ENCODE measurements around the gene NAALAD2.

GRCh38 chr11:90178751-90179150 is 44.3 kb downstream of the NAALAD2 start:
- TF ChIP-seq CBX5 (IDR thresholded peaks at IDR 0.05; ENCODE audit: low read depth, low read length) (no peak), POLR2A (IDR thresholded peaks at IDR 0.05; ENCODE audit: control extremely low read depth in 1 of 2, low read depth in 2 of 2, low read length in 2 of 2) (no peak), NRF1 (IDR thresholded peaks at IDR 0.05; ENCODE audit: low read depth, low read length) (no peak), ZNF274 (IDR thresholded peaks at IDR 0.05; ENCODE audit: borderline replicate concordance, extremely low read depth, low read length) (no peak), KDM1A (IDR thresholded peaks at IDR 0.05; ENCODE audit: borderline replicate concordance, low read length) (no peak), CTCF (IDR thresholded peaks at IDR 0.05; ENCODE audit: control extremely low read depth in 1 of 3, insufficient read depth in 1 of 3, low read depth in 1 of 3, low read length in 3 of 3) (no peak), POLR2AphosphoS5 (IDR thresholded peaks at IDR 0.05; ENCODE audit: low read depth, low read length) (no peak), MAX (IDR thresholded peaks at IDR 0.05) (no peak), SIX5 (IDR thresholded peaks at IDR 0.05; ENCODE audit: low read depth, low read length) (no peak), HDAC6 (IDR thresholded peaks at IDR 0.05; ENCODE audit: low read depth, low read length) (no peak), TAF1 (IDR thresholded peaks at IDR 0.05; ENCODE audit: low read depth, low read length) (no peak), CREB1 (IDR thresholded peaks at IDR 0.05) (no peak), CHD1 (IDR thresholded peaks at IDR 0.05; ENCODE audit: low read depth, low read length) (no peak), EGR1 (IDR thresholded peaks at IDR 0.05; ENCODE audit: borderline replicate concordance, low read depth, low read length) (no peak)
